OCI-LY3 (cell line): ENCODE results near the gene FAT1.

Experiments
- H2AFZ ChIP-seq: fragments of 200-600, 300-600 bp; shearing (Covaris generic); 2 replicates; pipeline ENCODE4 v1.6.0; 2014; ENCODE audit warnings: antibody characterized with exemption, low read depth, low read length
- H3K27ac ChIP-seq: fragments of 200-600, 300-600 bp; sonication (generic); 2 replicates; pipeline ENCODE4 v1.5.1; 2014; ENCODE audit warnings: mild to moderate bottlenecking, low read length, moderate library complexity, mixed read lengths
- H3K27me3 ChIP-seq: fragments of 200-600, 300-600 bp; sonication (generic); 2 replicates; pipeline ENCODE4 v1.6.1; 2014; ENCODE audit warnings: low read depth, low read length, mixed read lengths
- H3K36me3 ChIP-seq: fragments of 200-600, 300-600 bp; sonication (generic); replicated peaks from 2 replicates; pipeline ENCODE3; 2014; ENCODE audit warnings: low read depth, low read length, mixed read lengths
- H3K4me1 ChIP-seq: fragments of 300-600, 200-600 bp; sonication (generic); 2 replicates; pipeline ENCODE4 v1.6.1; 2014; ENCODE audit warnings: low read length, mixed read lengths
- H3K4me2 ChIP-seq: fragments of 200-600, 300-600 bp; sonication (generic); 2 replicates; pipeline ENCODE4 v1.6.1; 2014; ENCODE audit warnings: low read length, mixed read lengths
- H3K4me3 ChIP-seq: fragments of 300-600, 200-600 bp; sonication (generic); 2 replicates; pipeline ENCODE4 v1.5.1; 2014; ENCODE audit warnings: antibody characterized with exemption, mild to moderate bottlenecking, low read length, moderate library complexity
- H3K79me2 ChIP-seq: fragments of 300-600, 200-600 bp; shearing (Covaris generic); 2 replicates; pipeline ENCODE4 v1.6.1; 2014; ENCODE audit warnings: mild to moderate bottlenecking, low read length, mixed read lengths
- H3K9ac ChIP-seq: fragments of 300-600, 200-600 bp; shearing (Covaris generic); 2 replicates; pipeline ENCODE4 v1.6.0; 2014; ENCODE audit warnings: mild to moderate bottlenecking, low read length, moderate library complexity
- H3K9me3 ChIP-seq: fragments of 200-600, 300-600 bp; shearing (Covaris generic); 2 replicates; pipeline ENCODE4 v1.6.1; 2014; ENCODE audit warnings: low read length, mixed read lengths; ENCODE audit not compliant: insufficient read depth
- H4K20me1 ChIP-seq: fragments of 200-600, 300-600 bp; sonication (generic); 2 replicates; pipeline ENCODE4 v1.6.1; 2016; ENCODE audit warnings: low read length, mixed read lengths; ENCODE audit not compliant: insufficient read depth
- EZH2phosphoT487 ChIP-seq: fragments of 200-600 bp; shearing (Covaris generic); IDR thresholded peaks from 2 replicates; pipeline ENCODE4 v1.6.1; 2018; ENCODE audit warnings: antibody characterized with exemption, mixed run types, low read depth
- TF ChIP-seq, protein P1 (sequence below): fragments of 200-600, 300-600 bp; sonication (generic); IDR thresholded peaks from 2 replicates; pipeline ENCODE4 v1.5.1; 2014; ENCODE audit warnings: antibody characterized with exemption, low read length, low read depth

Gene FAT1

DNA sequence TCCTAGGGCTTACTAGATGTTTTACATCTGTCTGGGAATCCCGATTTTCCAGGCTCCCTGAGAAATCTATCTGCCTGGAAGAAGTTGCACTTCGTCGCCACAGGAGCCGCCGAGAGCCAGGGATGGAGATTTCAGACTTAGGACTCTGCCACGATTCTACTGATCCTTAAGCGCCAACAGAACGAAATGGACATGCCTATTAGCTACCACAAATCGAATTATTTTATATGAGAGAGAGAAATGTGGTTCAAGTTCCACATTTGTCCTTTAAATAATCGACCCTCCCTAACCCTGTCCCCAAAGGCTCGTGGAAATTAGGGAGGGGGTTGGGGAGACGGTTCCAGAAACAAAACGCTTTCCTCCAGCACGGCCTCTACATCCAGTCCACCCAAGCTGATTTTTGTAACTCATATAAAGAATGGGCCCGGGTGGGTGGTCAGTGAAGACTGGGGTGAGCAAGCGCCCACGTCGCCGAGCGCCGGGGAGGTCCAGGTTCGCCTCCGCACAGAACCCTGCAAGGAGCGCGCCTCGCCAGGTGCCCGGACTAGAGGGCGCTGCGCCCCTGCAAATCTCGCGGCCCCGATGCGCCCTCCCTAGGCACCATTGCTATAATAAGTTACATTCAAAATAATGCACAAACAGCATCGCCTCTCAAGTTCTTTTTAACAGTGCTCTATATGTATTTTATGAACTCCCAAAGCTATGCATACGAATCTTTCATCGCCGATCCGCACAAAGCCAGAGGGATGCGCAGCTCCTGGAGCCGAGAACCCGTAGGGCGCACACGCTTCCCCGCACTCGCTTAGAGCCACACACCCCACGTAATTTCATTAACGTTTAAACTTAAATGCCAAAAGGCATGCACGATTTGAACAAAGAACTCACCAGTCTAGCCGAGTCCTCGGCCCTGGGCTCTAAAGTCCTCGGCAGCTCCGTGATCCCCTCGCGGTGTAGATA is 2.1 kb upstream of the FAT1 start:
- H3K36me3 ChIP-seq, result no peaks in the 10 kb centered on the region
- no peaks in the 10 kb centered on the region for H3K27me3 ChIP-seq
- H4K20me1 ChIP-seq, result no peaks in the 10 kb centered on the region
- H3K9ac ChIP-seq, result no peak overlapping the region
- TF ChIP-seq, protein P1, sequence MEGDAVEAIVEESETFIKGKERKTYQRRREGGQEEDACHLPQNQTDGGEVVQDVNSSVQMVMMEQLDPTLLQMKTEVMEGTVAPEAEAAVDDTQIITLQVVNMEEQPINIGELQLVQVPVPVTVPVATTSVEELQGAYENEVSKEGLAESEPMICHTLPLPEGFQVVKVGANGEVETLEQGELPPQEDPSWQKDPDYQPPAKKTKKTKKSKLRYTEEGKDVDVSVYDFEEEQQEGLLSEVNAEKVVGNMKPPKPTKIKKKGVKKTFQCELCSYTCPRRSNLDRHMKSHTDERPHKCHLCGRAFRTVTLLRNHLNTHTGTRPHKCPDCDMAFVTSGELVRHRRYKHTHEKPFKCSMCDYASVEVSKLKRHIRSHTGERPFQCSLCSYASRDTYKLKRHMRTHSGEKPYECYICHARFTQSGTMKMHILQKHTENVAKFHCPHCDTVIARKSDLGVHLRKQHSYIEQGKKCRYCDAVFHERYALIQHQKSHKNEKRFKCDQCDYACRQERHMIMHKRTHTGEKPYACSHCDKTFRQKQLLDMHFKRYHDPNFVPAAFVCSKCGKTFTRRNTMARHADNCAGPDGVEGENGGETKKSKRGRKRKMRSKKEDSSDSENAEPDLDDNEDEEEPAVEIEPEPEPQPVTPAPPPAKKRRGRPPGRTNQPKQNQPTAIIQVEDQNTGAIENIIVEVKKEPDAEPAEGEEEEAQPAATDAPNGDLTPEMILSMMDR, result no peak
- no peak for TF ChIP-seq EZH2phosphoT487
- H3K4me1 ChIP-seq, result no peaks in the 10 kb centered on the region
- H3K9me3 ChIP-seq, result no peaks in the 10 kb centered on the region
- no peaks in the 10 kb centered on the region for H3K79me2 ChIP-seq
- H3K27ac ChIP-seq, result no peak overlapping the region
- no peak overlapping the region for H3K4me3 ChIP-seq
- no peak overlapping the region for H2AFZ ChIP-seq
- H3K4me2 ChIP-seq, result no peak overlapping the region

DNA sequence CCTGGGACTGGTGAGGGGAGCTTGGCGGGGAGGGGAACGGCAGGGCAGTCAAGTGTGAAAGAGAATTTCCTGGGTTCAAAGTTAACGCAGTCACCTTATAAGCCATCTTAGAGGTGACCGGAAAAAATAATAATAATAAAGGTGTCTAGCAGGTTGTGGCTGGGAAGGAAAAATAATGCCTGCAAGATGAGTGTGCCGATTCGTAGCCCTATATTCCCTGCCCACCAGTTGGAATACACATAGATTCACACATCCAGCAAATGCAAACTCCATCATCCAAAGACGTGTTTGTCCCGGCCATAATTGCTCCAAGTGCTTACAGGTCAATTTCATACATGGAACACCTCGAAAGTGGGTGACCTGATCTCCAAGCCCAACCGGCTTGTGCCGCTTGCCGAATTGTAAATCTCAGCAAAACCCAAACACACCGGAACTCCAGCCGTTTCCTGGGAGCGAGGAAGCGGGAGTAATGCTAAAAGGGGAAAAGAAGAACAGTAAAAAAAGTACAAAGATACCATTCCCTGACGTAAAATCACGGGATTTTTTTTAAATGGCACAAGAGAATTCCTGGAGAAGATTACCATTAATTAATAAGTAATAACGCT is 1.3 kb upstream of the FAT1 start:
- no peak for TF ChIP-seq EZH2phosphoT487
- TF ChIP-seq, protein P1, result no peak
- Histone ChIP-seq H3K27ac (no peak overlapping the region), H3K79me2 (no peaks in the 10 kb centered on the region), H3K4me2 (no peak overlapping the region), H4K20me1 (no peaks in the 10 kb centered on the region), H3K4me3 (no peak overlapping the region), H2AFZ (no peak overlapping the region), H3K27me3 (no peaks in the 10 kb centered on the region), H3K36me3 (no peaks in the 10 kb centered on the region), H3K4me1 (no peaks in the 10 kb centered on the region), H3K9me3 (no peaks in the 10 kb centered on the region), H3K9ac (no peak overlapping the region)

DNA sequence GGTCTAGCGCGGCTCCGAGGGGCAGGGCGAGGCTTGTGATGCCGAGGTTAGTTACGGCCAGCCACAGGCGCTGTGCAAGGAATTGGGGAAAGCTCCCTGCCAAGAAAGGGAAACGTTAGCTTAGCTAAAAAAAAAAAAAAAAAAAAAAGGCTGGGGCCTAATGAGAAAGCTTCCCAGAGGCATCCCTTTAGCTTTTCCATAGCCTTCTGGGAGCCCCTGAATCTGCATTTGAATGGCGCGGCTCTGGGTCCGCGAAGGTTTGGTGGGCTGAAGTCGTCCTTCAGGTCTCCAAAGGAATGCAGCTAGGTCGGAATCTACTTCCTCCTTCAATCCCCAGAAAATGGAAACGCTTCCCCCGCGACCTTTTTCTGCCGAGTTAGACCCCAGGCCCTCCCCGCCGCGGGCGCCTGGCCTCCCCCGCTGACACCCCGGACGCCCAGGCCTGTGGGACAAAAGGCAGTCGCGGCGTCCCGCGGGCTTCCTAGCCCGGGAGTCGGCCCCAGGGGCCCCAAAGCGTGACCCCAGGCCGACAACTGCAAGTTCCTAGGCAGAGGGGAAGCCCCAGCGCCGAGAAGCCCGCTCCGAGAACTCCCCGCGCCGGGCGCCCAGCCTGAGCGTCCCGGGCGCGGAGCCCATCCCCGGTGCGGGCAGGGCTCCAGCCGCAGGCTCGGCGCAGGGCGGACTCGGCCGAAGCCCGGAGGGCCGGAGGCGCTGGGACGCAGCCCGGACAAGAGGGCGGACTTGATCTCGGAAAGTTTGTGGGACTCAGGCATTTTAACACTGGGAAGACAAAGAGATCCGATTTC is 605 bp upstream of the FAT1 start:
- Histone ChIP-seq H3K4me2 (no peak overlapping the region), H3K36me3 (no peaks in the 10 kb centered on the region), H3K27ac (no peak overlapping the region), H4K20me1 (no peaks in the 10 kb centered on the region), H3K4me3 (no peak overlapping the region), H3K9me3 (no peaks in the 10 kb centered on the region), H2AFZ (no peak overlapping the region), H3K9ac (no peak overlapping the region), H3K27me3 (no peaks in the 10 kb centered on the region), H3K4me1 (no peaks in the 10 kb centered on the region), H3K79me2 (no peaks in the 10 kb centered on the region)
- TF ChIP-seq EZH2phosphoT487, result no peak
- TF ChIP-seq, protein P1, result no peak
